H9 (cell line): ENCODE data around the gene SYK. TPM values are rescaled to one million over a fixed set of nuclear protein-coding genes. Genes with fewer than 3 reads are reported as not detected.
A peak's percentile ranks its signal among the peaks of the same experiment; 100 is the strongest.

Source experiments
- DNase-seq: peaks from one replicate; pipeline ENCODE4 v3.0.0-alpha.2; 2017
- H2AFZ ChIP-seq: one replicate; pipeline ENCODE4 v1.6.1; 2013; ENCODE audit warnings: mild to moderate bottlenecking, low read length, control low read depth, moderate library complexity
- H2AK5ac ChIP-seq: 2 replicates; pipeline ENCODE4 v1.6.1; 2013; ENCODE audit warnings: low read length, control low read depth, mixed read lengths; ENCODE audit not compliant: insufficient read length
- H2BK120ac ChIP-seq: one replicate; pipeline ENCODE4 v1.6.1; 2013; ENCODE audit warnings: low read depth, mild to moderate bottlenecking, low read length, control low read depth, inconsistent platforms; ENCODE audit not compliant: poor library complexity, severe bottlenecking
- H2BK12ac ChIP-seq: 2 replicates; pipeline ENCODE4 v1.6.1; 2013; ENCODE audit warnings: low read length, control low read depth, mixed read lengths, low read depth; ENCODE audit not compliant: insufficient read length
- H2BK15ac ChIP-seq: 2 replicates; pipeline ENCODE4 v1.6.1; 2013; ENCODE audit warnings: low read depth, low read length, control low read depth
- H2BK20ac ChIP-seq: one replicate; pipeline ENCODE4 v1.6.1; 2013; ENCODE audit warnings: low read depth, mild to moderate bottlenecking, low read length, control low read depth, inconsistent platforms; ENCODE audit not compliant: poor library complexity, severe bottlenecking
- H2BK5ac ChIP-seq: 2 replicates; pipeline ENCODE4 v1.6.1; 2013; ENCODE audit warnings: low read length, control low read depth, mixed read lengths; ENCODE audit not compliant: insufficient read length
- H3K14ac ChIP-seq: 2 replicates; pipeline ENCODE4 v1.6.1; 2013; ENCODE audit warnings: low read length, control low read depth; ENCODE audit not compliant: insufficient read depth
- H3K18ac ChIP-seq: 2 replicates; pipeline ENCODE4 v1.6.1; 2013; ENCODE audit warnings: low read depth, mild to moderate bottlenecking, mixed read lengths, low read length, control low read depth; ENCODE audit not compliant: insufficient read length
- H3K23ac ChIP-seq: 2 replicates; pipeline ENCODE4 v1.6.1; 2013; ENCODE audit warnings: low read length, control low read depth, mixed read lengths, low read depth; ENCODE audit not compliant: insufficient read length
- H3K23me2 ChIP-seq: 2 replicates; pipeline ENCODE4 v1.6.1; 2013; ENCODE audit warnings: low read depth, mild to moderate bottlenecking, mixed read lengths, low read length, control low read depth; ENCODE audit not compliant: insufficient read length, poor library complexity, severe bottlenecking
- H3K27ac ChIP-seq: 2 replicates; pipeline ENCODE4 v1.5.1; 2013; ENCODE audit warnings: low read length, control low read depth, mixed read lengths, low read depth; ENCODE audit not compliant: insufficient read length
- H3K27me3 ChIP-seq: 2 replicates; pipeline ENCODE4 v1.6.1; 2013; ENCODE audit warnings: low read length, control low read depth, inconsistent platforms; ENCODE audit not compliant: insufficient read depth
- H3K4ac ChIP-seq: 2 replicates; pipeline ENCODE4 v1.6.1; 2013; ENCODE audit warnings: low read depth, mild to moderate bottlenecking, control low read depth, inconsistent platforms, low read length, moderate library complexity
- H3K4me1 ChIP-seq: 2 replicates; pipeline ENCODE4 v1.6.1; 2013; ENCODE audit warnings: low read length, control low read depth, inconsistent platforms; ENCODE audit not compliant: insufficient read depth
- H3K4me2 ChIP-seq: 2 replicates; pipeline ENCODE4 v1.6.1; 2013; ENCODE audit warnings: low read length, control low read depth, mixed read lengths; ENCODE audit not compliant: insufficient read length, insufficient read depth
- H3K56ac ChIP-seq: 2 replicates; pipeline ENCODE4 v1.6.1; 2013; ENCODE audit warnings: low read depth, mild to moderate bottlenecking, mixed read lengths, low read length, control low read depth; ENCODE audit not compliant: insufficient read length
- H3K79me1 ChIP-seq: 2 replicates; pipeline ENCODE4 v1.6.1; 2013; ENCODE audit warnings: low read depth, mild to moderate bottlenecking, moderate library complexity, low read length, control low read depth, inconsistent platforms; ENCODE audit not compliant: insufficient read depth, poor library complexity, severe bottlenecking
- H3K79me2 ChIP-seq: 2 replicates; pipeline ENCODE4 v1.6.1; 2013; ENCODE audit warnings: low read length, control low read depth, inconsistent platforms; ENCODE audit not compliant: insufficient read depth
- H3K9ac ChIP-seq: 2 replicates; pipeline ENCODE4 v1.6.1; 2013; ENCODE audit warnings: low read length, control low read depth, mixed read lengths; ENCODE audit not compliant: insufficient read length; ENCODE audit errors: extremely low read depth
- H3K9me3 ChIP-seq: one replicate; pipeline ENCODE4 v1.6.1; 2013; ENCODE audit warnings: low read depth, low read length, inconsistent platforms; ENCODE audit not compliant: control insufficient read depth
- H3T11ph ChIP-seq: one replicate; pipeline ENCODE4 v1.6.1; 2013; ENCODE audit warnings: mild to moderate bottlenecking, low read length, control low read depth, inconsistent platforms
- H4K20me1 ChIP-seq: one replicate; pipeline ENCODE4 v1.6.1; 2013; ENCODE audit not compliant: control insufficient read depth, insufficient read length, insufficient read depth
- H4K5ac ChIP-seq: 2 replicates; pipeline ENCODE4 v1.6.1; 2013; ENCODE audit warnings: low read depth, mild to moderate bottlenecking, mixed read lengths, low read length, control low read depth; ENCODE audit not compliant: insufficient read length
- H4K8ac ChIP-seq: replicated peaks from 2 replicates; pipeline ENCODE4 v1.6.1; 2013; ENCODE audit warnings: low read length, control low read depth, mixed read lengths, low read depth; ENCODE audit not compliant: insufficient read length
- H4K91ac ChIP-seq: 2 replicates; pipeline ENCODE4 v1.6.1; 2013; ENCODE audit warnings: low read depth, mild to moderate bottlenecking, moderate library complexity, mixed read lengths, low read length, control low read depth; ENCODE audit not compliant: insufficient read length
- H3K27ac Mint-ChIP-seq, 3 experiments: 2 replicates in 2 of 3; 3 replicates in 1 of 3; pipeline ENCODE4 v1.8.0; 2020 to 2021; ENCODE audit warnings: mixed read lengths in 3 of 3, mild to moderate bottlenecking in 1 of 3, moderate library complexity in 1 of 3
- H3K27me3 Mint-ChIP-seq: 2 replicates; pipeline ENCODE4 v1.8.0; 2021; ENCODE audit warnings: low read depth, mild to moderate bottlenecking, moderate library complexity, mixed read lengths
- H3K36me3 Mint-ChIP-seq, 3 experiments: 2 replicates in 2 of 3; 3 replicates in 1 of 3; pipeline ENCODE4 v1.8.0; 2020 to 2021; ENCODE audit warnings: low read depth in 3 of 3, mixed read lengths in 3 of 3; ENCODE audit not compliant: insufficient read depth in 1 of 3
- H3K4me1 Mint-ChIP-seq, 2 experiments: 2 replicates each; pipeline ENCODE4 v1.8.0; 2020; ENCODE audit warnings: mixed read lengths in 2 of 2
- H3K4me3 Mint-ChIP-seq, 2 experiments: 2 replicates in 1 of 2; 3 replicates in 1 of 2; pipeline ENCODE4 v1.8.0; 2020 to 2021; ENCODE audit warnings: mild to moderate bottlenecking in 2 of 2, mixed read lengths in 2 of 2, moderate library complexity in 1 of 2
- H3K9me3 Mint-ChIP-seq, 2 experiments: 2 replicates in 1 of 2; 3 replicates in 1 of 2; pipeline ENCODE4 v1.8.0; 2020; ENCODE audit warnings: mild to moderate bottlenecking in 2 of 2, mixed read lengths in 2 of 2, moderate library complexity in 1 of 2
- CTCF ChIP-seq: fragments of 200-600 bp; sonication (generic); conservative IDR thresholded peaks from 3 replicates; pipeline ENCODE4 v1.8.0; 2021; ENCODE audit warnings: antibody characterized with exemption, mild to moderate bottlenecking
- WGBS: extraction: QIAGEN DNeasy Blood & Tissue Kit; methylation state at CpG from one replicate; pipeline ENCODE4 v1.1.7; 2013; ENCODE audit warnings: missing lambda C conversion rate, low lambda C conversion rate, mixed read lengths; ENCODE audit not compliant: insufficient read length; ENCODE audit errors: extremely low coverage; 5-methylcytosine and 5-hydroxymethylcytosine counted together
- total RNA-seq: library from RNA; stranded (reverse); gene quantifications from 2 replicates; pipeline ENCODE4 v1.2.1, GENCODE V29; 2021

The SYK gene
- total RNA-seq, 1 experiment from 2014 or later = 7.9 TPM

- Mint-ChIP-seq H3K4me1 (peaks cover 0 to 3% of the 10 kb centered on the region in 2 experiments; a peak in 1 of 4 replicates), H3K9me3 (no peaks in the 10 kb centered on the region), H3K36me3 (no peaks in the 10 kb centered on the region), H3K27me3 (no peaks in the 10 kb centered on the region), H3K4me3 (no peak overlapping the region), H3K27ac (no peak overlapping the region)
- no peak overlapping the region for H3K23ac ChIP-seq
- no peaks in the 10 kb centered on the region for H3K23me2 ChIP-seq
- no peak overlapping the region for H3T11ph ChIP-seq
- no peaks in the 10 kb centered on the region for H3K79me1 ChIP-seq
- no peak overlapping the region for H2BK120ac ChIP-seq
- peak; percentile 6 for DNase-seq
- no peaks in the 10 kb centered on the region for H3K9me3 ChIP-seq
- WGBS = no CpG with 5 or more reads among the region's 5 CpGs
- H2BK5ac ChIP-seq = no peak overlapping the region
- H4K5ac ChIP-seq = no peak overlapping the region
- H2AK5ac ChIP-seq = no peak overlapping the region
- no peak overlapping the region for H3K4me2 ChIP-seq
- H2BK15ac ChIP-seq = no peak overlapping the region
- H2BK20ac ChIP-seq = no peak overlapping the region
- no peaks in the 10 kb centered on the region for H4K20me1 ChIP-seq
- no peak overlapping the region for H2AFZ ChIP-seq
- no peaks in the 10 kb centered on the region for H3K27me3 ChIP-seq
- no peak overlapping the region for H3K18ac ChIP-seq
- no peak overlapping the region for H4K91ac ChIP-seq
- H3K79me2 ChIP-seq = no peaks in the 10 kb centered on the region
- H4K8ac ChIP-seq = no peak overlapping the region
- no peak overlapping the region for H2BK12ac ChIP-seq
- TF ChIP-seq CTCF = no peak
- H3K56ac ChIP-seq = no peak overlapping the region
- no peak overlapping the region for H3K14ac ChIP-seq
- H3K9ac ChIP-seq = no peak overlapping the region
- H3K4me1 ChIP-seq = no peaks in the 10 kb centered on the region
- H3K27ac ChIP-seq = no peak overlapping the region
- H3K4ac ChIP-seq = no peak overlapping the region
Measured at GRCh38 chr9:90860382-90860781, 58.8 kb downstream of the SYK start.
